Natural killer cell treated with Interleukin-12 subunit alpha and Interleukin-12 subunit beta and Interleukin-15 and Interleukin-18, amount 100 ng/mL, for 72 hours (primary cell): ENCODE data around the gene GNAQ. TPM values are rescaled to one million over a fixed set of nuclear protein-coding genes. Genes with fewer than 3 reads are reported as not detected.

ENCODE experiments used
- ATAC-seq, 2 donors: fragments of 150-1000 bp; cut with Tn5 transposase in 1 of 2; sonication (Bioruptor Pico), chemical (Tn5 transposase) in 1 of 2; 2 replicates each; pipeline ENCODE4 v1.10.0; 2021
- DNase-seq: peaks from one replicate; pipeline ENCODE4 v3.0.0; 2022; ENCODE audit warnings: low spot score
- H3K27ac Mint-ChIP-seq, 2 donors: 1 replicate in 1 of 2; 2 replicates in 1 of 2; pipeline ENCODE4 v1.8.0; 2022; ENCODE audit warnings: mixed read lengths in 2 of 2, mild to moderate bottlenecking in 1 of 2, moderate library complexity in 1 of 2
- H3K27me3 Mint-ChIP-seq, 2 donors: 1 replicate in 1 of 2; 2 replicates in 1 of 2; pipeline ENCODE4 v1.8.0; 2022; ENCODE audit warnings: mixed read lengths in 2 of 2
- H3K36me3 Mint-ChIP-seq: one replicate; pipeline ENCODE4 v1.8.0; 2022; ENCODE audit warnings: mixed read lengths
- H3K4me1 Mint-ChIP-seq, 2 donors: 1 replicate in 1 of 2; 2 replicates in 1 of 2; pipeline ENCODE4 v1.8.0; 2022; ENCODE audit warnings: low read depth in 2 of 2, mixed read lengths in 2 of 2, mild to moderate bottlenecking in 1 of 2
- H3K4me3 Mint-ChIP-seq: one replicate; pipeline ENCODE4 v1.8.0; 2022; ENCODE audit warnings: mixed read lengths
- H3K9me3 Mint-ChIP-seq: 2 replicates; pipeline ENCODE4 v1.8.0; 2022; ENCODE audit warnings: mixed read lengths
- total RNA-seq, 2 donors: library from RNA; stranded (reverse); gene quantifications; one replicate each; pipeline ENCODE4 v1.2.3, GENCODE V29; 2022

GNAQ gene
- total RNA-seq, 2 donors from 2014 or later, result 21.1 to 39.4 TPM

- Mint-ChIP-seq H3K4me3 (no peak overlapping the region), H3K27me3 (no peaks in the 10 kb centered on the region), H3K9me3 (no peaks in the 10 kb centered on the region), H3K36me3 (no peaks in the 10 kb centered on the region), H3K27ac (no peak overlapping the region), H3K4me1 (peaks cover 30 to 32% of the 10 kb centered on the region in 2 donors)
- no peak for DNase-seq
- no peak for ATAC-seq
Observed at GRCh38 chr9:78026947-78027346, 4.7 kb downstream of the GNAQ start.

GRCh38 chr9:78026416-78026815 is 5.2 kb downstream of the GNAQ start:
- ATAC-seq (no peak), DNase-seq (no peak)
- H3K9me3 Mint-ChIP-seq, result no peaks in the 10 kb centered on the region
- no peak overlapping the region for H3K4me3 Mint-ChIP-seq
- H3K27me3 Mint-ChIP-seq, result peaks cover 0 to 2% of the 10 kb centered on the region in 2 donors
- H3K27ac Mint-ChIP-seq, result no peak overlapping the region
- H3K36me3 Mint-ChIP-seq, result no peaks in the 10 kb centered on the region
- H3K4me1 Mint-ChIP-seq, result peaks cover 35 to 37% of the 10 kb centered on the region in 2 donors

GRCh38 chr9:78025186-78025585 is 6.4 kb downstream of the GNAQ start:
- DNase-seq, result no peak
- H3K4me3 Mint-ChIP-seq, result no peak overlapping the region
- peaks cover 0 to 2% of the 10 kb centered on the region in 2 donors for H3K27me3 Mint-ChIP-seq
- peaks cover 33 to 37% of the 10 kb centered on the region in 2 donors for H3K4me1 Mint-ChIP-seq
- H3K9me3 Mint-ChIP-seq, result no peaks in the 10 kb centered on the region
- peak overlapping the region in 1 of 2 donors; percentile 14 for H3K27ac Mint-ChIP-seq
- no peaks in the 10 kb centered on the region for H3K36me3 Mint-ChIP-seq
- no peak for ATAC-seq

- H3K4me1 Mint-ChIP-seq, result peaks cover 18 to 25% of the 10 kb centered on the region in 2 donors
- no peaks in the 10 kb centered on the region for H3K36me3 Mint-ChIP-seq
- peaks cover 0 to 2% of the 10 kb centered on the region in 2 donors for H3K27me3 Mint-ChIP-seq
- ATAC-seq, result no peak
- peak overlapping the region in 1 of 2 donors; percentile 33 for H3K27ac Mint-ChIP-seq
- peak overlapping the region; percentile 60 for H3K4me3 Mint-ChIP-seq
- DNase-seq, result no peak
- H3K9me3 Mint-ChIP-seq, result no peaks in the 10 kb centered on the region
Observed at GRCh38 chr9:78023003-78023741, 8.4 kb downstream of the GNAQ start.

- no peak overlapping the region for H3K27ac Mint-ChIP-seq
Observed at GRCh38 chr9:78021697-78022096, 9.9 kb downstream of the GNAQ start.

GRCh38 chr9:78017190-78017693 is 14.4 kb downstream of the GNAQ start:
- DNase-seq (no peak), ATAC-seq (no peak)
- no peak overlapping the region for H3K27ac Mint-ChIP-seq
- H3K36me3 Mint-ChIP-seq, result no peaks in the 10 kb centered on the region
- H3K4me1 Mint-ChIP-seq, result peaks cover 15 to 21% of the 10 kb centered on the region in 2 donors
- peaks cover 0 to 2% of the 10 kb centered on the region in 2 donors for H3K27me3 Mint-ChIP-seq
- H3K4me3 Mint-ChIP-seq, result no peak overlapping the region
- H3K9me3 Mint-ChIP-seq, result no peaks in the 10 kb centered on the region

More at GRCh38 chr9:78021697-78022096, 9.9 kb downstream of the GNAQ start:
- peaks cover 25% of the 10 kb centered on the region in 2 donors for H3K4me1 Mint-ChIP-seq
- ATAC-seq (no peak), DNase-seq (no peak)
- no peaks in the 10 kb centered on the region for H3K36me3 Mint-ChIP-seq
- no peak overlapping the region for H3K4me3 Mint-ChIP-seq
- no peaks in the 10 kb centered on the region for H3K9me3 Mint-ChIP-seq
- H3K27me3 Mint-ChIP-seq, result peaks cover 0 to 2% of the 10 kb centered on the region in 2 donors

GRCh38 chr9:78015241-78015640 is 16.4 kb downstream of the GNAQ start:
- Mint-ChIP-seq H3K4me3 (no peak overlapping the region), H3K9me3 (no peaks in the 10 kb centered on the region), H3K27me3 (no peaks in the 10 kb centered on the region), H3K36me3 (no peaks in the 10 kb centered on the region), H3K27ac (no peak overlapping the region), H3K4me1 (peaks cover 21 to 22% of the 10 kb centered on the region in 2 donors)
- DNase-seq, result no peak
- ATAC-seq, result no peak

- peaks cover 22 to 27% of the 10 kb centered on the region in 2 donors for H3K4me1 Mint-ChIP-seq
Observed at GRCh38 chr9:78014776-78015175, 16.8 kb downstream of the GNAQ start.

GRCh38 chr9:78013934-78014333 is 17.7 kb downstream of the GNAQ start:
- no peaks in the 10 kb centered on the region for H3K27me3 Mint-ChIP-seq
- peaks cover 30 to 35% of the 10 kb centered on the region in 2 donors for H3K4me1 Mint-ChIP-seq
- H3K27ac Mint-ChIP-seq, result no peak overlapping the region
- ATAC-seq (no peak), DNase-seq (no peak)
- H3K4me3 Mint-ChIP-seq, result no peak overlapping the region
- no peaks in the 10 kb centered on the region for H3K9me3 Mint-ChIP-seq
- H3K36me3 Mint-ChIP-seq, result no peaks in the 10 kb centered on the region

More at GRCh38 chr9:78014776-78015175, 16.8 kb downstream of the GNAQ start:
- no peaks in the 10 kb centered on the region for H3K27me3 Mint-ChIP-seq
- no peak overlapping the region for H3K4me3 Mint-ChIP-seq
- H3K36me3 Mint-ChIP-seq, result no peaks in the 10 kb centered on the region
- no peak for DNase-seq
- no peaks in the 10 kb centered on the region for H3K9me3 Mint-ChIP-seq
- no peak overlapping the region for H3K27ac Mint-ChIP-seq
- peak in 1 of 2 donors; percentile 53 for ATAC-seq

GRCh38 chr9:78011049-78011448 is 20.6 kb downstream of the GNAQ start:
- H3K27me3 Mint-ChIP-seq, result no peaks in the 10 kb centered on the region
- H3K36me3 Mint-ChIP-seq, result no peaks in the 10 kb centered on the region
- no peak for ATAC-seq
- no peak for DNase-seq
- H3K27ac Mint-ChIP-seq, result peak overlapping the region; percentile 73 to 91
- no peaks in the 10 kb centered on the region for H3K9me3 Mint-ChIP-seq
- H3K4me3 Mint-ChIP-seq, result peak overlapping the region; percentile 66
- H3K4me1 Mint-ChIP-seq, result peaks cover 35 to 38% of the 10 kb centered on the region in 2 donors

GRCh38 chr9:78010445-78010844 is 21.2 kb downstream of the GNAQ start:
- no peak for ATAC-seq
- H3K27me3 Mint-ChIP-seq, result no peaks in the 10 kb centered on the region
- DNase-seq, result no peak
- peak overlapping the region; percentile 73 to 91 for H3K27ac Mint-ChIP-seq
- H3K36me3 Mint-ChIP-seq, result no peaks in the 10 kb centered on the region
- peaks cover 35 to 38% of the 10 kb centered on the region in 2 donors for H3K4me1 Mint-ChIP-seq
- no peaks in the 10 kb centered on the region for H3K9me3 Mint-ChIP-seq
- H3K4me3 Mint-ChIP-seq, result peak overlapping the region; percentile 66

GRCh38 chr9:78009186-78009585 is 22.4 kb downstream of the GNAQ start:
- peaks cover 39 to 42% of the 10 kb centered on the region in 2 donors for H3K4me1 Mint-ChIP-seq

GRCh38 chr9:78006734-78007133 is 24.9 kb downstream of the GNAQ start:
- Mint-ChIP-seq H3K9me3 (no peaks in the 10 kb centered on the region), H3K4me3 (no peak overlapping the region), H3K36me3 (no peaks in the 10 kb centered on the region), H3K4me1 (peaks cover 42 to 45% of the 10 kb centered on the region in 2 donors), H3K27me3 (no peaks in the 10 kb centered on the region), H3K27ac (no peak overlapping the region)
- DNase-seq, result no peak
- no peak for ATAC-seq

More at GRCh38 chr9:78009186-78009585, 22.4 kb downstream of the GNAQ start:
- H3K27ac Mint-ChIP-seq, result peak overlapping the region; percentile 73 to 91
- no peak for DNase-seq
- H3K36me3 Mint-ChIP-seq, result no peaks in the 10 kb centered on the region
- ATAC-seq, result no peak
- no peaks in the 10 kb centered on the region for H3K27me3 Mint-ChIP-seq
- no peaks in the 10 kb centered on the region for H3K9me3 Mint-ChIP-seq
- H3K4me3 Mint-ChIP-seq, result peak overlapping the region; percentile 66

- no peaks in the 10 kb centered on the region for H3K27me3 Mint-ChIP-seq
- no peak overlapping the region for H3K4me3 Mint-ChIP-seq
- no peak for DNase-seq
- no peaks in the 10 kb centered on the region for H3K9me3 Mint-ChIP-seq
- H3K27ac Mint-ChIP-seq, result no peak overlapping the region
- no peaks in the 10 kb centered on the region for H3K36me3 Mint-ChIP-seq
- peaks cover 29 to 33% of the 10 kb centered on the region in 2 donors for H3K4me1 Mint-ChIP-seq
- ATAC-seq, result no peak
Observed at GRCh38 chr9:78005231-78006002, 26.2 kb downstream of the GNAQ start.
